ENCODE data around the gene FXYD5.

The FXYD5 gene

GRCh38 chr19:35165200-35166058 is 10.9 kb downstream of the FXYD5 start:
- Histone ChIP-seq H3K4me1 (ENCODE audit: control insufficient read depth in 1 of 2, insufficient read depth in 1 of 2, low read depth in 1 of 2, low read length in 1 of 2) (peaks cover 0 to under 1% of the 10 kb centered on the region in 2 experiments), H3K36me3 (peaks cover 98% of the 10 kb centered on the region), H3K27me3 (no peaks in the 10 kb centered on the region), H3K4me3 (ENCODE audit: low read depth in 1 of 2, low read length in 1 of 2) (no peak overlapping the region), H3K27ac (no peak overlapping the region), H3K9me3 (no peaks in the 10 kb centered on the region)
- no peak for TF ChIP-seq CTCF (IDR thresholded peaks at IDR 0.05)

- Histone ChIP-seq H3K27ac (no peak overlapping the region), H3K4me3 (ENCODE audit: low read depth in 1 of 2, low read length in 1 of 2) (no peak overlapping the region), H3K4me1 (ENCODE audit: control insufficient read depth in 1 of 2, insufficient read depth in 1 of 2, low read depth in 1 of 2, low read length in 1 of 2) (peaks cover 0 to 4% of the 10 kb centered on the region in 2 experiments)
These were observed 11.8 kb downstream of the FXYD5 start for GRCh38 chr19:35166100-35167063.

GRCh38 chr19:35167251-35168119 is 12.9 kb downstream of the FXYD5 start:
- H3K36me3 ChIP-seq = peaks cover 98% of the 10 kb centered on the region
- no peak for TF ChIP-seq CTCF (IDR thresholded peaks at IDR 0.05)
- no peak overlapping the region for H3K4me3 ChIP-seq (ENCODE audit: low read depth in 1 of 2, low read length in 1 of 2)

More at GRCh38 chr19:35166100-35167063, 11.8 kb downstream of the FXYD5 start:
- H3K36me3 ChIP-seq = peaks cover 98% of the 10 kb centered on the region
- TF ChIP-seq CTCF (IDR thresholded peaks at IDR 0.05) = no peak
- H3K27me3 ChIP-seq = no peaks in the 10 kb centered on the region
- no peaks in the 10 kb centered on the region for H3K9me3 ChIP-seq

GRCh38 chr19:35168196-35168595 is 13.7 kb downstream of the FXYD5 start:
- Histone ChIP-seq H3K27ac (no peak overlapping the region), H3K9me3 (no peaks in the 10 kb centered on the region), H3K27me3 (no peaks in the 10 kb centered on the region), H3K4me1 (ENCODE audit: control insufficient read depth in 1 of 2, insufficient read depth in 1 of 2, low read depth in 1 of 2, low read length in 1 of 2) (peaks cover 0 to 4% of the 10 kb centered on the region in 2 experiments), H3K4me3 (ENCODE audit: low read depth in 1 of 2, low read length in 1 of 2) (no peak overlapping the region), H3K36me3 (peaks cover 96% of the 10 kb centered on the region)
- no peak for TF ChIP-seq CTCF (IDR thresholded peaks at IDR 0.05)

More at GRCh38 chr19:35167251-35168119, 12.9 kb downstream of the FXYD5 start:
- Histone ChIP-seq H3K9me3 (no peaks in the 10 kb centered on the region), H3K27me3 (no peaks in the 10 kb centered on the region), H3K4me1 (ENCODE audit: control insufficient read depth in 1 of 2, insufficient read depth in 1 of 2, low read depth in 1 of 2, low read length in 1 of 2) (peaks cover 0 to 4% of the 10 kb centered on the region in 2 experiments), H3K27ac (no peak overlapping the region)
